Upper lobe of right lung (tissue), 1 donor: Measurements from ENCODE around the gene GSK3B. TPM values are rescaled to one million over a fixed set of nuclear protein-coding genes. Genes with fewer than 3 reads are reported as not detected.

Experiments
- ATAC-seq: fragments of 200-7000 bp; cut with Tn5 transposase; one replicate; pipeline ENCODE4 v1.9.1; 2020; ENCODE audit warnings: mild to moderate bottlenecking, moderate library complexity
- DNase-seq: peaks from one replicate; pipeline ENCODE4 v3.0.0-alpha.2; 2020
- H3K27ac ChIP-seq: fragments of 200-600 bp; one replicate; pipeline ENCODE4 v1.8.0; 2022
- H3K27me3 ChIP-seq: fragments of 200-600 bp; one replicate; pipeline ENCODE4 v1.8.0; 2022; ENCODE audit warnings: mild to moderate bottlenecking
- H3K36me3 ChIP-seq: fragments of 200-600 bp; one replicate; pipeline ENCODE4 v1.8.0; 2022
- H3K4me1 ChIP-seq: fragments of 200-600 bp; one replicate; pipeline ENCODE4 v1.8.0; 2022
- H3K4me3 ChIP-seq: fragments of 200-600 bp; one replicate; pipeline ENCODE4 v1.8.0; 2022; ENCODE audit warnings: mild to moderate bottlenecking
- H3K9me3 ChIP-seq: fragments of 200-600 bp; one replicate; pipeline ENCODE4 v1.8.0; 2022
- CTCF ChIP-seq: fragments of 200-600 bp; IDR thresholded peaks from one replicate; pipeline ENCODE4 v1.8.0; 2022; ENCODE audit warnings: antibody characterized with exemption
- intact Hi-C: fragments of 100-400 bp; cut with DNase I; formaldehyde crosslinking; loops from one replicate; pipeline ENCODE4 v1.11.0; 2022
- total RNA-seq: library from RNA; stranded (reverse); fragmentation: NEBNext Ultra II Directional; extraction: Animal tissue kit (Norgen Biotek cat#: 25700); gene quantifications from one replicate; pipeline ENCODE4 v1.2.1, GENCODE V29; 2021
- donor health status: DM: no; HTN: yes; CAD: no; lungs with severe emphysema.

GSK3B gene
- total RNA-seq, 1 donor from 2014 or later: 55.2 TPM

GRCh38 chr3:119781330-119782198 lies 312.7 kb downstream of the GSK3B start, which contains the start of gene NR1I2:
NR1I2 (plus strand) TSS chr3:119782101.
- no peaks in the 10 kb centered on the region for H3K36me3 ChIP-seq
- no peak for ATAC-seq
- no peak for DNase-seq

GRCh38 chr3:119779731-119780383 lies 314.4 kb downstream of the GSK3B start:
- intact Hi-C loops: no loop called here
- no peak overlapping the region for H3K4me3 ChIP-seq
- no peak for ATAC-seq

More at GRCh38 chr3:119781330-119782198, 312.7 kb downstream of the GSK3B start, which contains the start of gene NR1I2:
- no peaks in the 10 kb centered on the region for H3K27me3 ChIP-seq
- H3K4me3 ChIP-seq: no peak within 1 kb of the TSS
- intact Hi-C loops: no loop called here
- no peak for TF ChIP-seq CTCF
- no peak within 1 kb of the TSS for H3K27ac ChIP-seq
- H3K4me1 ChIP-seq: no peaks in the 10 kb centered on the region
- no peaks in the 10 kb centered on the region for H3K9me3 ChIP-seq

GRCh38 chr3:119778811-119779210 lies 315.4 kb downstream of the GSK3B start:
- H3K4me3 ChIP-seq: no peak overlapping the region
- H3K27ac ChIP-seq: no peak overlapping the region
- ATAC-seq (no peak), DNase-seq (no peak)
- H3K36me3 ChIP-seq: no peaks in the 10 kb centered on the region
- intact Hi-C loops: no loop called here
- H3K27me3 ChIP-seq: no peaks in the 10 kb centered on the region
- no peaks in the 10 kb centered on the region for H3K9me3 ChIP-seq
- H3K4me1 ChIP-seq: no peaks in the 10 kb centered on the region
- no peak for TF ChIP-seq CTCF

More at GRCh38 chr3:119779731-119780383, 314.4 kb downstream of the GSK3B start:
- H3K4me1 ChIP-seq: no peaks in the 10 kb centered on the region
- no peak for TF ChIP-seq CTCF
- H3K36me3 ChIP-seq: no peaks in the 10 kb centered on the region
- no peaks in the 10 kb centered on the region for H3K9me3 ChIP-seq
- H3K27me3 ChIP-seq: no peaks in the 10 kb centered on the region
- H3K27ac ChIP-seq: no peak overlapping the region
- no peak for DNase-seq

- Histone ChIP-seq H3K9me3 (no peaks in the 10 kb centered on the region), H3K4me1 (no peaks in the 10 kb centered on the region), H3K27ac (no peak overlapping the region), H3K27me3 (no peaks in the 10 kb centered on the region), H3K36me3 (no peaks in the 10 kb centered on the region), H3K4me3 (no peak overlapping the region)
- no peak for TF ChIP-seq CTCF
- intact Hi-C loops: no loop called here
- DNase-seq: no peak
- no peak for ATAC-seq
Observed at GRCh38 chr3:119778176-119778575, 316.1 kb downstream of the GSK3B start.

GRCh38 chr3:119776304-119776703 lies 317.9 kb downstream of the GSK3B start:
- H3K4me3 ChIP-seq: no peak overlapping the region
- ATAC-seq (no peak), DNase-seq (no peak)
- no peaks in the 10 kb centered on the region for H3K9me3 ChIP-seq
- TF ChIP-seq CTCF: no peak
- intact Hi-C loops: no loop called here
- no peaks in the 10 kb centered on the region for H3K27me3 ChIP-seq
- H3K27ac ChIP-seq: no peak overlapping the region
- H3K36me3 ChIP-seq: no peaks in the 10 kb centered on the region
- no peaks in the 10 kb centered on the region for H3K4me1 ChIP-seq
